Stimulated activated naive CD4-positive, alpha-beta T cell treated with Interleukin-2 at 50 U/mL for 16 hours (primary cell): ENCODE measurements around the gene ST6GALNAC4.

Experiments
- DNase-seq: peaks from one replicate; lab custom pipeline; 2025; lab: John Stamatoyannopoulos, UW

The ST6GALNAC4 gene

DNA sequence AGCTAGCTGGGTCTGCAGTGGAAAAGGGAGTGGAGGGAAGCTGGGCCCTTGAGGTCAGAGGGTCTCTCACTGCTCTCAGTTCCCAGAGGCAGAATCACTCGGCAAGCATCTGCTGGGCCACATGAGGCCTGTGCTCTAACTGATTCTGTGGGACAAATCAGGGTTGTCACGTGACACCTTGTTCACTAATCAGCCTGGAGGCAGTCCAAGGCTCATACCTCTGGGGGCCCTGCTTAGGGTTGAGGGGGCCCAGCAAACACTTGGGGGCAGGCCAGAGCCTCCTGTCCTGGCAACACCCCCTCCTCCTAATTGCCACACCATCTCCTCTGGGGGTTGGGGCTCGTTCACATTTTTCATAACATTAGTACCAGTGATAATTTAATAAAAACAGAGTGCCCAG lies 29.9 kb upstream of the ST6GALNAC4 start:
- DNase-seq = no peak

DNA sequence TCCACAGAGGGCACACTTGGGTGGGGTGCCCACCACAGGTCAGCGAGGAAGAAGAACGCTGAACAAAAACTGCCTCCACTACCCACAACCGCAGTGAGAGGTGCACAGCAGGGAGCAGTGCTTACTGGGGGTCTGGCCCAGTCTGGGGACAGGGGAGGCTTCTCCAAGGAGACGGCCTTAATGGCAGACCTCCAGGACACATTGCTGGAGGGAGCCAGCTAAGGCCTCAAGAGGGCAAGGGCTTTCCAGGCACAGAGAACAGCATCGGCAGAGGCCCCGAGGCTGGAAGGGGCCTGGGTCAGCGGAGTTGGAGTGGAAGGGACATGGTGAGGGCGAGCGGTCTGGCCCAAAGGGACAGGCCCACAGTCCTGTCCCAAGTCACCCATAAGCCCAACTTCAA lies 29.1 kb upstream of the ST6GALNAC4 start:
- no peak for DNase-seq

- no peak for DNase-seq
Measured at GRCh38 chr9:127945338-127945737, 28.5 kb upstream of the ST6GALNAC4 start.

DNA sequence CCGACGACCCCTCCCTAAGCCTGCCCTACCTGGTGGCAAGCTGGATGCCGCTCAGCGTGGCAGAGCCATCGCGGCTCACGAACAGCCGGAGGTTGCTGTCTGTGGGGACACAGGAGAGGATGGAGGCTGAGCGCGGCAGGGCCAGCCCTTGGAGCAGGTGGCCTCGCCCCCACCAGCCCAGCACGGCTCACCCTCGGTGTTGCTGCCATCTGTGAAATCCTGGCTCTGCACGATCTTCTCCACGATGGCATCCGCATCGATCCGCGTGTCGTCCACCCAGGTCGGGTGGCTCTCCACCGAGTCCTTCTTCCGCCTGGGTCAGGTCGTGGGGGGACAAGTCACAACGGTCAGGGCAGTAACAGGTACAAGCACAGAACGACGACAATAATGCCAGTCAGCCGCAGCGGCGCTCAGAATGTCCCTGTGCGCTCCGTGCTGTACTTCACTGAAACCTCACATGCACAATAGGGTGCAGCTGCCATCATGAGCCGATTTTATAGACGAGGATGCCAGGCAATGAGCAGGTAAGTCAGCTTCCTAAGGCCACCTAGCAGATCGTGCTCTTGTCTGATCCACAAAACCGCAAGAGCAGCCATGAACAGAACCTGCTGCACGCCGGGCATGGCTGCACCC lies 27.9 kb upstream of the ST6GALNAC4 start:
- no peak for DNase-seq

DNA sequence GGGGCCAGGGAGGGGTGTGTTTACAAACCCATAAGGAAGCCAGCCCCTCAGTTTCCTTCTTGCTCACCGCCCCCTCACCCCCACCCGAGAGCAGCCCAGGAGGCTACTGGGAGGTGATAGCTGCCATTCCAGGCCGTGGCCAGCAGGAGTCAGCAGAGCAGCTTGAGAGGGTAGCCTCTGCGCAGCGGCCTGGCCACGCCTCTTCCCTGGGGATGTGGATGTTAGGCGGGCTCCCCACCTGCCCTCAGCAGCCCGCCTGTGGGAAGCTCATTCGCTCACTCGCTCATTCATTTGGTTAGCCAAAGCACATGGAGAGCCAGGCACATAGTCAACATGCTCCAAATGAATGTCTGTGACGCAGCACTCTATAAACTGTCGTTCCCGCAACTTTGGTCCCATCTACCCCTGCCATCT lies 26.9 kb upstream of the ST6GALNAC4 start:
- peak; percentile 73 for DNase-seq

- no peak for DNase-seq
Measured at GRCh38 chr9:127943011-127943662, 26.3 kb upstream of the ST6GALNAC4 start.

DNA sequence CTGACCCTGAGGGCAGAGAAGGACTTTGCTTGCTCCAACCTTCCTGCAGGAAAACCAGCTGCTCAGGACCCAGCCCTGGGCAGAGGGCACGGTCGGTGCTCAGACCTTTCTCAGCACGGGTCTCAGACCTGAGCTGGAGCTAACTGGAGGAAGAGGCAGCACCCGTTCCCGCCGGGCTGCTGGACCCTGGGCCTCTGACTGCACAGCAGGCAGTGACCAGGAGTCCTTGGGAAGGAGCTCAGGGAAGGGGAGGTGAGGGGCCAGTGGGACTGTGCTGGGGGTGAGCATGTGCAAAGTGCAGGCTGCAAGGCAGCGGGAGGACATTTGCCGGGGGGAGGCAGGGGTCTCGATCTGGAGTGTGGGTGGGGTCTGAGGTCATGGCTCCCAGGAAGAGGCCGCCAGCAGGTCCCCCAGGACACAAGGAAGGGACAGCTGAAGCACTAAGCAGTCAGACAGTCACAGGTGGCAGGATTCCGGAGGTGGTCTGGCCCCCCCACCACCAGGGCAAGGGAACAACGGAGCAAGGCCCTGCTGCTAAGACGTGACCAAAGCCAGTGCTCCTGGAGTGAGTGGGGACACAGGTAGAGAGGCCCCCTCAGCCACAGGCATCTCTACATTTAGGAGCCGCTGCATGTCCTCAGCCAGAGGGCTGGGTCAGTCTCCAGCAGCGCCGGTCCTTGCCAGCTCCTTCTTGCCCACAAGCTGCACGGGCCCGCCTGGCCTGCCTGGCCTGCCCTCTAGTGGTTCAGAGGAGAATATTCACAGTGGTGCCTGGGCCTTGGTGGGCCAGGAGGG lies 25.6 kb upstream of the ST6GALNAC4 start:
- DNase-seq = peak; percentile 21

DNA sequence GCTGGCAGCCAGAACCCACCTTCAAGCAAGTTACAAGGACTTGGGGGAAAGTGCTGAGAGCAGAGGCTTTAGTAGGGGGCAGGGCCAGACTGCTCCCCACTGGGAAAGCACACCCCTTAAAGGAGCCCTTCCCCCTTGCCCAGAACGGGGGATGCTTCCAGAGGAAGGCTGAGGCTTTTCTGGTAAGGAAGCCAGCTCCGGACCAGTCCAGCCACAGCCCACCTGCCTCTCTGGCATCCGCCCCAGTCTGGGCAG lies 25.0 kb upstream of the ST6GALNAC4 start:
- no peak for DNase-seq

GRCh38 chr9:127941062-127941960 lies 24.5 kb upstream of the ST6GALNAC4 start:
- no peak for DNase-seq

GRCh38 chr9:127940593-127940992 lies 23.8 kb upstream of the ST6GALNAC4 start:
- DNase-seq = no peak

GRCh38 chr9:127938298-127938690 lies 21.5 kb upstream of the ST6GALNAC4 start:
- no peak for DNase-seq

DNA sequence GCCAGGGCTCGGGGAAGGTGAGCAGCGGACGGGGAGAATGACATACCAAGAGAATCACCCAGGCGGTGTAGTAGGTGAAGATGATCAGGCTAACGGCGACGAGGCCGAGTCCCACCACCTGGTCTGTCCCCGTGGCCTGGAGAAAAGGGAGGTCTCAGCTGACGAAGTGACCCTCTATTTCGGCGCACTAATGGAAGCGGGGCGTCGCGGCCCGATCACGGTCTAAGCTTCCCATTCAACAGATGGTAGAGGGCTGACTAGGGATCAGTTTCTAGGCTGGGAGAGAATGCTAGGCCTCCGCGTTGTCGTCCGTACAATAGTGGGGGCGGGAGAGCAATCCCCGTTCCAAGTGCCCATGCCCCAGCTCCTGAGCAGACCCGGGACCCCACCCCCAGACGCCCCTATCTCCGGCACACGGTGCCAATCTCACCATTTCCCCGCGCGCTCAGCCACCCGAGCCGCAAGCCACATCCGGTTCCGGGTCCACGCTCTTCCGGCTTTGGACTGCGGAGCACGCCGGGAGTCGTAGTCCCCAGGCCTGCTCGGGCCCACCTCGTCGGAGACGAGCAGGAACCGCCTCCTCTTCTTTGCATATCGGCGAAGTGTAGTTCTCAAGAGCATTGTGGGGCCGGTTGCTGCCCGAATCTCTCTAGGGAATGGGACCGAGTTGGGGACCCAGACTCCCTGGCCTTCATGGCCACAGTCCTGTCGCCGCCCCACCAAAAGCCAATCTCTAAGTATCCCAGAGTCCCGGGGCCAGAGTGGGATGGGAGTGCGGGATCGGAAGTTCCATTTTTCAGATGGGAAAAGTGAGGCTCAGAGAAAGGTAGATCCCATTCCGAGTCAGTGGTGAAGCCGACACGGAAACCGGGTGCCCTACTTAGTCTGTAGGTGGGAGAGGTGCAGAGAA lies 20.8 kb upstream of the ST6GALNAC4 start, which contains the start of gene DPM2:
DPM2 (minus strand) TSS at position 467 of the 910 bp plus-strand sequence; CDS start at position 433, 34 bp downstream.
- DNase-seq = peak; percentile 83

GRCh38 chr9:127937056-127937387 lies 20.2 kb upstream of the ST6GALNAC4 start:
- DNase-seq = no peak

DNA sequence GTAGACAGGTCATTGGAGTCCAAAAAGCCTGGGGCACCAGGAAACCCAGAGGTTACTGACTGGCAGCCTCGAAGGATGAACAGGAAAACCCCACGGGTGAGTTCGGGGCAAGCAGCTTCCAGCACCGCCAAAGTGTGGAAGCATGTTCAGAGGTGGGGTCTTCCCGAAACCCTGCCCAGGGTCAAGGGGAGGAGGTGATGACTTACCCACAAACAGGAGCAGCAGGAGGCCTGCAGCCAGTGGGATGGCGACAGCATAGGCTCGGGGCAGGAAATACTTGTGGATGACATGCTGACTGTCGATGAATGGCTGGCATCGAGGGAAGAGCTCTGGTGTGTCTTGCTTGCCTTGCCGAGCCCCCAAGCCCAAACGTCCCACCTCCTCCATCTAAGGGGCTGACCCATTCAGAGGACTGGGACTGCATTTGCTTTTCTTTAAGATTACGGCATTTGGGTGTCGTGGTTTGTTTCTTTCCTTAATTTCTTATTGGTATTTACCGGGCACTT lies 19.6 kb upstream of the ST6GALNAC4 start:
- DNase-seq = no peak

DNA sequence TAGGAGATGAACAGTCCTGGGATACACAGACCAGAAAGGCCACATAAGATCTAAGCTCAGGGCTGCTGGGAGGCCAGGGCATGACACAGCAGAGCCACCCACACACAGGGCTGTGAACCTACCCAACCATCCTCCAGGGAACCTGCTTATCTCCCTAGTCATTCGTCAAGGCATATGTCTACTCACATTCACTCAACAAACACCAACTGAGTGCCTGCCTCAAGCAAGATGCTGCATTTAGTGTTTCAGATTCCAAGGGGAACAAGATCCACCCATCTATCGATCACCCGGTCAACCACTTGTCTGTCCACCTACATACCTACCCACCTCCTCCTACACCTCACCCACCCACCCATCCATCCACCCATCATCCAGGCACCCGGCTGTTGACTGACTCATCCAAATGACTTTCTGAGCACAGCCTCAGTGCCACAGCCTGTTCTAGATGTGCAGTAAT lies 19.0 kb upstream of the ST6GALNAC4 start:
- peak; percentile 31 for DNase-seq

DNA sequence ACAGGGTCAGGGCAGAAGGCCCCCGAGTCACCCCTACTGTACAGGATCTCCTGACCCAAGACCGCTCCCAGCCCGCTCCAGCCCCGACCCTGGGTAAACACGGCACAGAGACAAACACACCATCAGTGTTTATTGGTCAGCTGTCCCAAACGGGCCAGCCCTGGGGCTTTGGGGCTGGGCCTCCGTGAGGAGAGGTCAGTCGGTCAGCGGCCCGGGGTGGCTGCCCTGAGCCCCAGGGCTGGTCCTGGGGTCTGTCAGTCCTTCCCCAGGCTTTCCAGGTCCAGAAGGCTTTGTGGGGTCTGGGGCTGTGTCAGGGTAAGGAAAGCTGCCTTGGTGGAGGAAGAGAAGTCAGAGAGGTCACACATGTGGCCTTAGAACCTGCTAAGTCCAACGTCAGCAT lies 18.1 kb upstream of the ST6GALNAC4 start:
- no peak for DNase-seq

GRCh38 chr9:127934248-127934647 lies 17.4 kb upstream of the ST6GALNAC4 start:
- no peak for DNase-seq

GRCh38 chr9:127931092-127931881 lies 14.4 kb upstream of the ST6GALNAC4 start:
- no peak for DNase-seq

GRCh38 chr9:127930231-127931091 lies 13.6 kb upstream of the ST6GALNAC4 start, which contains the start of gene PIP5KL1:
TSS of gene PIP5KL1 (minus strand) at chr9:127930777. CDS start at chr9:127930752, 25 bp downstream.
- peak; percentile 66 for DNase-seq
